Activated naive CD4-positive, alpha-beta T cell treated with anti-CD3 and anti-CD28 coated beads, Interleukin-2, amount 10 ng/mL, durations not matched to agents 7 days and 5 days (primary cell): ENCODE data around the gene RAB30.
A peak's percentile ranks its signal among the peaks of the same experiment; 100 is the strongest.

Source experiments
- CTCF ChIA-PET: fragments of 350-600 bp; sonication (Branson Sonifier 250); formaldehyde crosslinking; loops from one replicate; lab custom pipeline; 2021; ENCODE audit warnings: antibody characterized with exemption; lab: Charles Lee
- DNase-seq: peaks from one replicate; pipeline ENCODE4 v3.0.0-alpha.2; 2020
- H3K27ac Mint-ChIP-seq: one replicate; pipeline ENCODE4 v1.8.0; 2021; ENCODE audit warnings: mild to moderate bottlenecking, moderate library complexity, mixed read lengths
- H3K27me3 Mint-ChIP-seq: one replicate; pipeline ENCODE4 v1.8.0; 2021; ENCODE audit warnings: mild to moderate bottlenecking, mixed read lengths
- H3K36me3 Mint-ChIP-seq: one replicate; pipeline ENCODE4 v1.8.0; 2021; ENCODE audit warnings: mixed read lengths
- H3K4me1 Mint-ChIP-seq: one replicate; pipeline ENCODE4 v1.8.0; 2021; ENCODE audit warnings: mixed read lengths
- H3K4me3 Mint-ChIP-seq: one replicate; pipeline ENCODE4 v1.8.0; 2021; ENCODE audit warnings: mild to moderate bottlenecking, moderate library complexity, mixed read lengths
- H3K9me3 Mint-ChIP-seq: one replicate; pipeline ENCODE4 v1.8.0; 2021; ENCODE audit warnings: mixed read lengths

The RAB30 gene

DNA sequence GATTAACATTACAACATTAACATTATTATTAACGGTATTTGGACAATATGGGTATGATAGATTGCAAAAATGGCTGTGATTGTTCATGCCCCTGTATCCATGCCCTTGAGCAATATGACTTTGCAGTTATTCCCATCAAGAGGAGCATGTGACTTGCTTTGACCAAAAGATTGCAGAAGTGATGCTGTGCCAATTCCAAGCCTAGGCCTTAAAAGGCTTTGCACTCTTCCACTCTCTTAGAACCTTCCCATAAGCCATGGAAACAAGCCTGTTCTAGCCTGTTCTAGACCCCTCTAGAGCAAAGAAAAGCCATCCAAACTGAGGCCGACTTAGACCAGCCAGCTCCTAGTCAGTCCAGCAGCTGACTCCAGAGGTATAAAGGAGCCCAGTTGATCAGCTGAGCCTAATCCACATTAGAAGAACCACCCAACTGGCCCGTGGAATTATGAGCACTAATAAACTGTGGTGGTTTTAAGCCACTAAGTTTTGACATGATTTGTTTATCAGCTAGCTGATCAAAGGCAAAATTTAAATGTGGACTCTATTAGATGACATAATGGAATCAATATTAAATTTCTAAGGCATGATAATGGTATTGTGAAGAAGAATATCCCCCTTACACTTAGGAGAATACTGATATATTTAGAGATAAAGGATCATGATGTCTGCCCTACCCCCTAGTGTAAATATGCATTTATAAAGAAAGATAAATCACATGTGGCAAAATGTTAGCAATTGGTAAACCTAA is 28.6 kb downstream of the RAB30 start:
- Mint-ChIP-seq H3K9me3 (peaks cover 5% of the 10 kb centered on the region), H3K27ac (no peak overlapping the region), H3K27me3 (no peaks in the 10 kb centered on the region), H3K4me1 (peaks cover 3% of the 10 kb centered on the region), H3K36me3 (peaks cover 8% of the 10 kb centered on the region), H3K4me3 (no peak overlapping the region)
- no peak for DNase-seq
- CTCF ChIA-PET, result no interaction called here

GRCh38 chr11:83041126-83041525 is 30.6 kb downstream of the RAB30 start:
- H3K4me1 Mint-ChIP-seq, result peaks cover 7% of the 10 kb centered on the region
- H3K27ac Mint-ChIP-seq, result no peak overlapping the region
- H3K27me3 Mint-ChIP-seq, result no peaks in the 10 kb centered on the region
- CTCF ChIA-PET, result interaction anchor here (0.7 kb wide), 1 partner anchor 252 kb away, joined by 3 read pairs; no protein-coding TSS in a partner anchor
- peaks cover 16% of the 10 kb centered on the region for H3K36me3 Mint-ChIP-seq
- H3K9me3 Mint-ChIP-seq, result peaks cover 5% of the 10 kb centered on the region
- DNase-seq, result no peak
- no peak overlapping the region for H3K4me3 Mint-ChIP-seq

GRCh38 chr11:83039566-83039965 is 32.1 kb downstream of the RAB30 start:
- Mint-ChIP-seq H3K4me3 (no peak overlapping the region), H3K27me3 (no peaks in the 10 kb centered on the region), H3K36me3 (peaks cover 16% of the 10 kb centered on the region), H3K4me1 (peaks cover 22% of the 10 kb centered on the region), H3K27ac (peak overlapping the region; percentile 30), H3K9me3 (peaks cover 5% of the 10 kb centered on the region)
- CTCF ChIA-PET, result no interaction called here
- DNase-seq, result no peak

GRCh38 chr11:83037877-83038276 is 33.8 kb downstream of the RAB30 start:
- CTCF ChIA-PET, result interaction anchor here (1.0 kb wide), 1 partner anchor 9 kb away, joined by 3 read pairs; no protein-coding TSS in a partner anchor
- Mint-ChIP-seq H3K4me3 (no peak overlapping the region), H3K4me1 (peaks cover 26% of the 10 kb centered on the region), H3K36me3 (peaks cover 19% of the 10 kb centered on the region), H3K9me3 (peaks cover 5% of the 10 kb centered on the region), H3K27me3 (no peaks in the 10 kb centered on the region), H3K27ac (no peak overlapping the region)
- DNase-seq, result no peak

DNA sequence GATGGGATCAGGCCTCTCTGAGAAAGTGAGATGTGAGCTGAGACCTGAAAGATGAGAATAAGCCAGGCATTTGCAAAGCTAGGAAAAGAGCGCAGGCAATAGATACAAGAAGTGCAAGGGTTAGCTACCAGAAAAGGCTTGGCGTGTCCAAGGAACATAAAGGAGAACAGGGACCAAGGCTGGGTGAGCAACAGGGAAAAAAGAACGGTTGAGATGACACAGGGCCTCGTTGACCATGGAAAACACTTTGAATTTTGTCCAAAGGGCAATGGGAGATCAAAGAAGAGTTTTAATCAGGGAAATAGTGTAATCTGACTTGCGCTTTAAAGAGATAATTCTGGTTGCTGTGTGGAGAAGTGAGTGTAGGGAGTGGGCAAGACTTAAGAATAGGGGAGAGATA is 35.0 kb downstream of the RAB30 start:
- Mint-ChIP-seq H3K4me1 (peaks cover 26% of the 10 kb centered on the region), H3K4me3 (no peak overlapping the region), H3K27ac (no peak overlapping the region), H3K36me3 (peaks cover 21% of the 10 kb centered on the region), H3K9me3 (peaks cover 5% of the 10 kb centered on the region), H3K27me3 (no peaks in the 10 kb centered on the region)
- CTCF ChIA-PET, result interaction anchor here (1.0 kb wide), 1 partner anchor 113 kb away, joined by 3 read pairs; no protein-coding TSS in a partner anchor
- DNase-seq, result no peak

DNA sequence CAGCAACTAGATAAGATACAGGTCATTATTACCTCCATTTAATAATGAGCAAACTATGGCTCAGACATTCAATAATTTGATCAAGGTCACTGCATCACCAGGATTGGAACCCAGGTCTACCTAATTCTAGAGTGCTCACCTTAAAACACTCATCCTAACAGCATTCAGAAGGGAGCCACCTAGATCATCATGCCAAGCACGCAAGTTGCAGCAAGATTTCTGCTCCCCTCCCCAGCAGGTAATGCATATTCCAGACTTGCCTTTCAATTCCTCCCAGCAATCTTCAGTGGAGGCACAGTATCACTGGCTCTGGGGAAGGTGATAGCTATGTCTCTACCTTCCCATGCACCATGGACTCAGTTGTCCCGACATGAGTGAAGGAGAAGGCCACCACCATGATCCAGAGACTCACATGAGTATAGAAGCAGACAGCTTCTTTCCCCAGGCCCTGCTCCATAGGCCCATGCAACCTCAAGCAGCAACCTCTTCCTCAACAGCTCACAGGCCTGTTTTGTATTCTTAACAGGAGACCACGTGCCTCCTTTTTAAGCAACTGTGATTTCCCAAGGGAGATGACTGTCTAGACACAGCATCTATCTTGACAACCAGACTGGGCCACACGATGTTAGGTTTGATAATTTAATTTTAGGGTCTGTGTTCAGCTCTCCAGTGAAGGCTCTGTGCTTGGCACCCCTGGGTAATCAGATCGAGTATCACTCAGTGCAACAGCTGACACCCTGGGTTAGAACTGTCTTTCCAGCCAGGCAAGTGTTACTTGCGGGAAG is 36.4 kb downstream of the RAB30 start:
- H3K27me3 Mint-ChIP-seq, result no peaks in the 10 kb centered on the region
- H3K9me3 Mint-ChIP-seq, result peaks cover 5% of the 10 kb centered on the region
- CTCF ChIA-PET, result interaction anchor here (1.0 kb wide), 1 partner anchor 108 kb away, joined by 3 read pairs; no protein-coding TSS in a partner anchor
- H3K4me3 Mint-ChIP-seq, result no peak overlapping the region
- H3K36me3 Mint-ChIP-seq, result peaks cover 20% of the 10 kb centered on the region
- no peak for DNase-seq
- peaks cover 26% of the 10 kb centered on the region for H3K4me1 Mint-ChIP-seq
- no peak overlapping the region for H3K27ac Mint-ChIP-seq

DNA sequence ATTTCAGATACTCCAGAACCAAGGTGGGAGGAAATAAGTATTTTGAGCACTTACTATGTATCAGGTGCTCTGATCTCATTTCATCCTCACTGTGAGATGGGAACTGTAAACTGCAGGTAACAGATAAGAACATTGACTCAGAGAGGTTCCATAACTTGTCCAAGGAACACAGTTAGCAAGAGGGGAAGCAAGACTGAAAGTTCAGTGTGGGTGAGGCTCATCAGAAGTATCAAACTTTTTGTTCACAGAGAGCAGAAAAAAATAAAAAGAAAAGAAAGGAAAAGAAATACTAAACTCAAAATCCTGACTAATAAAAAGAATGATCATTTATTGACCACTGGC is 37.1 kb downstream of the RAB30 start:
- no peak for DNase-seq
- H3K9me3 Mint-ChIP-seq, result peaks cover 2% of the 10 kb centered on the region
- H3K4me3 Mint-ChIP-seq, result no peak overlapping the region
- H3K27ac Mint-ChIP-seq, result no peak overlapping the region
- CTCF ChIA-PET, result interaction anchor here (1.0 kb wide), 1 partner anchor 107 kb away, joined by 3 read pairs; no protein-coding TSS in a partner anchor
- H3K4me1 Mint-ChIP-seq, result peaks cover 24% of the 10 kb centered on the region
- H3K36me3 Mint-ChIP-seq, result peaks cover 15% of the 10 kb centered on the region
- H3K27me3 Mint-ChIP-seq, result no peaks in the 10 kb centered on the region

- no peak for DNase-seq
- Mint-ChIP-seq H3K9me3 (no peaks in the 10 kb centered on the region), H3K27me3 (no peaks in the 10 kb centered on the region), H3K36me3 (peaks cover 15% of the 10 kb centered on the region), H3K4me1 (peaks cover 23% of the 10 kb centered on the region), H3K4me3 (no peak overlapping the region), H3K27ac (no peak overlapping the region)
- CTCF ChIA-PET, result interaction anchor here (1.0 kb wide), 1 partner anchor 107 kb away, joined by 3 read pairs; no protein-coding TSS in a partner anchor
These were observed 37.6 kb downstream of the RAB30 start for GRCh38 chr11:83033972-83034672.

GRCh38 chr11:83033371-83033770 is 38.3 kb downstream of the RAB30 start:
- Mint-ChIP-seq H3K9me3 (no peaks in the 10 kb centered on the region), H3K27me3 (no peaks in the 10 kb centered on the region), H3K4me1 (peaks cover 23% of the 10 kb centered on the region), H3K4me3 (no peak overlapping the region), H3K27ac (no peak overlapping the region), H3K36me3 (peaks cover 15% of the 10 kb centered on the region)
- CTCF ChIA-PET, result no interaction called here
- DNase-seq, result no peak

DNA sequence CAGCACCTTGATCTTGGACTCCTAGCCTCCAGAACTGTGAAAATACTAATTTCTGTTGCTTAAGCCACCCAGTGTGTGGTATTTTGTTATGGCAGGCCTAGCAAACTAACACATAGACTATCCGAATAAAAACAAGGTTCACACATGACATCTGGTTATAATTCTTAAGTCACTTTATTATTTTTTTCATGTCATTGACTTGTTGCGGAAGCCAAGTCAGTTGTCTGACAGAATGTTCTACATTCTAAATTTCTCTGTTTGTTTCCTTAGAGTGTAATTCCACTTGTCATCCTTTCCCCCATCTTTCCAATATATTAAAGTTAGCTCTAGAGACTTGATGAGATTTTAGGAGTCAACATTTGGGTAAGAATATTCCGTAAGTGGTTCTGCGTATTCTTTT is 40.6 kb downstream of the RAB30 start:
- no peaks in the 10 kb centered on the region for H3K27me3 Mint-ChIP-seq
- H3K27ac Mint-ChIP-seq, result no peak overlapping the region
- peaks cover 10% of the 10 kb centered on the region for H3K36me3 Mint-ChIP-seq
- H3K9me3 Mint-ChIP-seq, result no peaks in the 10 kb centered on the region
- peaks cover 19% of the 10 kb centered on the region for H3K4me1 Mint-ChIP-seq
- H3K4me3 Mint-ChIP-seq, result no peak overlapping the region
- no peak for DNase-seq
- CTCF ChIA-PET, result no interaction called here

- DNase-seq, result no peak
- H3K4me1 Mint-ChIP-seq, result peaks cover 15% of the 10 kb centered on the region
- H3K27ac Mint-ChIP-seq, result no peak overlapping the region
- peaks cover 7% of the 10 kb centered on the region for H3K36me3 Mint-ChIP-seq
- CTCF ChIA-PET, result no interaction called here
- H3K4me3 Mint-ChIP-seq, result no peak overlapping the region
- no peaks in the 10 kb centered on the region for H3K9me3 Mint-ChIP-seq
- H3K27me3 Mint-ChIP-seq, result no peaks in the 10 kb centered on the region
These were observed 43.9 kb downstream of the RAB30 start for GRCh38 chr11:83027794-83028193.

DNA sequence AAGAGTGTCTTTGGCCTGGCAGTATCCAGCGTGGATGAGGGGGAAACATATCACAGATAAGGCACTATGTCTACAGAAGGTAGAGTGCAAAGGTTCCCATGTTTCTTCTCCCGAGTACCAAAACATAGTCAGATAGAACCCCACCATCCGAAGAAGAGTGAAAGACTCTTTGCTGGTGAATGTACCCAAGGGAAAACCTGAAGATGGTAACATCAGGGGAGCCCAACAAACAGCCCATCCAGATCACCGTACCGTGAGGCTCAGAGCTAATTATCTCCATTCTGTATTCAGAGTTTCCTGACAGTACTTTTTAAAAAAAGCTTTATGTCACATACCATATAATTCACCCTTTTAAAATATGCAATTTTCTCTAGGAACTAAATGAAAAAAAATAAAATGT is 44.4 kb downstream of the RAB30 start:
- no peaks in the 10 kb centered on the region for H3K27me3 Mint-ChIP-seq
- peaks cover 7% of the 10 kb centered on the region for H3K36me3 Mint-ChIP-seq
- no peak for DNase-seq
- CTCF ChIA-PET, result no interaction called here
- no peak overlapping the region for H3K27ac Mint-ChIP-seq
- H3K4me1 Mint-ChIP-seq, result peaks cover 15% of the 10 kb centered on the region
- no peaks in the 10 kb centered on the region for H3K9me3 Mint-ChIP-seq
- no peak overlapping the region for H3K4me3 Mint-ChIP-seq

GRCh38 chr11:83026229-83026628 is 45.5 kb downstream of the RAB30 start:
- H3K4me3 Mint-ChIP-seq, result no peak overlapping the region
- peaks cover 15% of the 10 kb centered on the region for H3K4me1 Mint-ChIP-seq

GRCh38 chr11:83025267-83025704 is 46.4 kb downstream of the RAB30 start:
- H3K27ac Mint-ChIP-seq, result no peak overlapping the region
- peaks cover 15% of the 10 kb centered on the region for H3K4me1 Mint-ChIP-seq
- no peak for DNase-seq
- H3K36me3 Mint-ChIP-seq, result peaks cover 4% of the 10 kb centered on the region
- CTCF ChIA-PET, result no interaction called here
- no peaks in the 10 kb centered on the region for H3K27me3 Mint-ChIP-seq
- no peaks in the 10 kb centered on the region for H3K9me3 Mint-ChIP-seq
- no peak overlapping the region for H3K4me3 Mint-ChIP-seq

More at GRCh38 chr11:83026229-83026628, 45.5 kb downstream of the RAB30 start:
- Mint-ChIP-seq H3K27ac (no peak overlapping the region), H3K27me3 (no peaks in the 10 kb centered on the region), H3K36me3 (peaks cover 5% of the 10 kb centered on the region), H3K9me3 (no peaks in the 10 kb centered on the region)
- CTCF ChIA-PET, result no interaction called here
- no peak for DNase-seq
